Gastrocnemius medialis (tissue), 4 donors: ENCODE measurements around the gene SCGB1D1.

Source experiments
- CTCF ChIP-seq, 5 experiments: fragments of 450-650 bp in 3 of 5; fragments of 200-600 bp in 2 of 5; sonication (generic) in 2 of 5; IDR thresholded peaks in 4 of 5; conservative IDR thresholded peaks in 1 of 5; 1 replicate in 4 of 5; 2 replicates in 1 of 5; pipeline ENCODE4 v1.5.1; 2016 to 2019; ENCODE audit warnings: antibody characterized with exemption in 5 of 5, mild to moderate bottlenecking in 3 of 5, moderate library complexity in 3 of 5
- POLR2A ChIP-seq, 2 donors: fragments of 450-650 bp; IDR thresholded peaks; one replicate each; pipeline ENCODE4 v1.6.1; 2017; ENCODE audit warnings: antibody characterized with exemption in 2 of 2, mild to moderate bottlenecking in 2 of 2, moderate library complexity in 2 of 2

GRCh38 chr11:62202910-62203309 is 12.9 kb downstream of the SCGB1D1 start:
- TF ChIP-seq POLR2A (IDR thresholded peaks at IDR 0.05) (no peak), CTCF (IDR thresholded peaks at IDR 0.05 in 4 of 5, conservative IDR thresholded peaks at IDR 0.05 in 1 of 5) (no peak)
